Measurements from ENCODE around the gene DOCK4.

DOCK4 gene

GRCh38 chr7:111858331-111858730 is 347.9 kb downstream of the DOCK4 start:
- no peak for DNase-seq (ENCODE audit: low read depth)

- no peak for DNase-seq (ENCODE audit: low read depth)
Measured at GRCh38 chr7:111855842-111856227, 350.4 kb downstream of the DOCK4 start.

GRCh38 chr7:111855161-111855841 is 350.9 kb downstream of the DOCK4 start:
- peak; percentile 69 for DNase-seq (ENCODE audit: low read depth)

GRCh38 chr7:111853201-111853990 is 352.8 kb downstream of the DOCK4 start:
- DNase-seq (ENCODE audit: low read depth): no peak

GRCh38 chr7:111852081-111852480 is 354.1 kb downstream of the DOCK4 start:
- DNase-seq (ENCODE audit: low read depth): no peak

GRCh38 chr7:111846898-111847297 is 359.3 kb downstream of the DOCK4 start:
- no peak for DNase-seq (ENCODE audit: low read depth)

GRCh38 chr7:111845853-111846252 is 360.3 kb downstream of the DOCK4 start:
- no peak for DNase-seq (ENCODE audit: low read depth)

GRCh38 chr7:111844904-111845671 is 361.1 kb downstream of the DOCK4 start:
- DNase-seq (ENCODE audit: low read depth): no peak

- no peak for DNase-seq (ENCODE audit: low read depth)
Measured at GRCh38 chr7:111842491-111842890, 363.7 kb downstream of the DOCK4 start.

- peak; percentile 44 for DNase-seq (ENCODE audit: low read depth)
Measured at GRCh38 chr7:111841596-111842205, 364.5 kb downstream of the DOCK4 start.

GRCh38 chr7:111840528-111840927 is 365.7 kb downstream of the DOCK4 start:
- no peak for DNase-seq (ENCODE audit: low read depth)

GRCh38 chr7:111839261-111839660 is 366.9 kb downstream of the DOCK4 start:
- no peak for DNase-seq (ENCODE audit: low read depth)

- DNase-seq (ENCODE audit: low read depth): no peak
Measured at GRCh38 chr7:111836592-111836991, 369.6 kb downstream of the DOCK4 start.

GRCh38 chr7:111835066-111835465 is 371.1 kb downstream of the DOCK4 start:
- peak; percentile 83 for DNase-seq (ENCODE audit: low read depth)

- no peak for DNase-seq (ENCODE audit: low read depth)
Measured at GRCh38 chr7:111834367-111834766, 371.8 kb downstream of the DOCK4 start.

- no peak for DNase-seq (ENCODE audit: low read depth)
Measured at GRCh38 chr7:111833466-111833865, 372.7 kb downstream of the DOCK4 start.

- DNase-seq (ENCODE audit: low read depth): no peak
Measured at GRCh38 chr7:111832174-111832573, 374.0 kb downstream of the DOCK4 start.

- no peak for DNase-seq (ENCODE audit: low read depth)
Measured at GRCh38 chr7:111829221-111829620, 377.0 kb downstream of the DOCK4 start.

GRCh38 chr7:111827863-111828504 is 378.2 kb downstream of the DOCK4 start:
- peak; percentile 10 for DNase-seq (ENCODE audit: low read depth)

GRCh38 chr7:111825046-111825445 is 381.2 kb downstream of the DOCK4 start:
- no peak for DNase-seq (ENCODE audit: low read depth)

GRCh38 chr7:111823826-111824225 is 382.4 kb downstream of the DOCK4 start:
- no peak for DNase-seq (ENCODE audit: low read depth)

GRCh38 chr7:111821046-111821445 is 385.2 kb downstream of the DOCK4 start:
- DNase-seq (ENCODE audit: low read depth): no peak

Data from GM04504 (cell line).